IPS-15b (cell line): ENCODE results near the gene GRM8.

Experiments used
- H3K27me3 ChIP-seq: one replicate; pipeline ENCODE4 v1.6.1; 2013; ENCODE audit warnings: low read length; ENCODE audit not compliant: control insufficient read depth, insufficient read depth
- H3K36me3 ChIP-seq: one replicate; pipeline ENCODE4 v1.6.1; 2013; ENCODE audit warnings: low read length; ENCODE audit not compliant: control insufficient read depth, insufficient read depth
- H3K4me1 ChIP-seq: one replicate; pipeline ENCODE4 v1.6.1; 2013; ENCODE audit warnings: mild to moderate bottlenecking, low read length; ENCODE audit not compliant: control insufficient read depth, insufficient read depth
- H3K4me3 ChIP-seq: one replicate; pipeline ENCODE4 v1.5.1; 2013; ENCODE audit warnings: low read depth, low read length
- H3K9ac ChIP-seq: one replicate; pipeline ENCODE4 v1.6.1; 2013; ENCODE audit warnings: low read depth, mild to moderate bottlenecking, low read length
- H3K9me3 ChIP-seq: one replicate; pipeline ENCODE4 v1.6.1; 2013; ENCODE audit warnings: mild to moderate bottlenecking, low read length; ENCODE audit not compliant: control insufficient read depth, insufficient read depth

The GRM8 gene

GRCh38 chr7:127018889-127019288 is 233.9 kb downstream of the GRM8 start:
- Histone ChIP-seq H3K36me3 (no peaks in the 10 kb centered on the region), H3K9me3 (no peaks in the 10 kb centered on the region), H3K9ac (no peak overlapping the region), H3K4me3 (no peak overlapping the region), H3K4me1 (no peaks in the 10 kb centered on the region), H3K27me3 (no peaks in the 10 kb centered on the region)

- no peak overlapping the region for H3K4me3 ChIP-seq
- H3K27me3 ChIP-seq: no peaks in the 10 kb centered on the region
- H3K4me1 ChIP-seq: no peaks in the 10 kb centered on the region
- H3K36me3 ChIP-seq: no peaks in the 10 kb centered on the region
- no peak overlapping the region for H3K9ac ChIP-seq
- no peaks in the 10 kb centered on the region for H3K9me3 ChIP-seq
These were observed 235.5 kb downstream of the GRM8 start for GRCh38 chr7:127017196-127017595.

- Histone ChIP-seq H3K4me1 (no peaks in the 10 kb centered on the region), H3K36me3 (no peaks in the 10 kb centered on the region), H3K4me3 (no peak overlapping the region)
These were observed 252.0 kb downstream of the GRM8 start for GRCh38 chr7:127000725-127001124.

GRCh38 chr7:126996659-126997058 is 256.1 kb downstream of the GRM8 start:
- Histone ChIP-seq H3K4me1 (no peaks in the 10 kb centered on the region), H3K9ac (no peak overlapping the region), H3K4me3 (no peak overlapping the region), H3K9me3 (no peaks in the 10 kb centered on the region), H3K27me3 (no peaks in the 10 kb centered on the region), H3K36me3 (no peaks in the 10 kb centered on the region)

More at GRCh38 chr7:127000725-127001124, 252.0 kb downstream of the GRM8 start:
- Histone ChIP-seq H3K9ac (no peak overlapping the region), H3K27me3 (no peaks in the 10 kb centered on the region), H3K9me3 (no peaks in the 10 kb centered on the region)

- Histone ChIP-seq H3K4me1 (no peaks in the 10 kb centered on the region), H3K36me3 (no peaks in the 10 kb centered on the region), H3K4me3 (no peak overlapping the region), H3K9me3 (no peaks in the 10 kb centered on the region), H3K9ac (no peak overlapping the region), H3K27me3 (no peaks in the 10 kb centered on the region)
These were observed 259.0 kb downstream of the GRM8 start for GRCh38 chr7:126993626-126994213.

- no peaks in the 10 kb centered on the region for H3K4me1 ChIP-seq
- no peak overlapping the region for H3K4me3 ChIP-seq
- H3K36me3 ChIP-seq: no peaks in the 10 kb centered on the region
- no peaks in the 10 kb centered on the region for H3K9me3 ChIP-seq
- no peaks in the 10 kb centered on the region for H3K27me3 ChIP-seq
- no peak overlapping the region for H3K9ac ChIP-seq
These were observed 264.7 kb downstream of the GRM8 start for GRCh38 chr7:126988022-126988421.

GRCh38 chr7:126979722-126980121 is 273.0 kb downstream of the GRM8 start:
- Histone ChIP-seq H3K4me3 (no peak overlapping the region), H3K27me3 (no peaks in the 10 kb centered on the region), H3K9me3 (no peaks in the 10 kb centered on the region), H3K9ac (no peak overlapping the region), H3K4me1 (no peaks in the 10 kb centered on the region), H3K36me3 (no peaks in the 10 kb centered on the region)

- Histone ChIP-seq H3K9ac (no peak overlapping the region), H3K4me1 (no peaks in the 10 kb centered on the region), H3K27me3 (no peaks in the 10 kb centered on the region), H3K36me3 (no peaks in the 10 kb centered on the region), H3K9me3 (no peaks in the 10 kb centered on the region), H3K4me3 (no peak overlapping the region)
These were observed 273.9 kb downstream of the GRM8 start for GRCh38 chr7:126978865-126979264.

- H3K27me3 ChIP-seq: no peaks in the 10 kb centered on the region
- no peaks in the 10 kb centered on the region for H3K4me1 ChIP-seq
- H3K36me3 ChIP-seq: no peaks in the 10 kb centered on the region
- no peaks in the 10 kb centered on the region for H3K9me3 ChIP-seq
- H3K4me3 ChIP-seq: no peak overlapping the region
- H3K9ac ChIP-seq: no peak overlapping the region
These were observed 279.7 kb downstream of the GRM8 start for GRCh38 chr7:126973066-126973465.

GRCh38 chr7:126972571-126972970 is 280.2 kb downstream of the GRM8 start:
- no peak overlapping the region for H3K4me3 ChIP-seq
- H3K9ac ChIP-seq: no peak overlapping the region
- no peaks in the 10 kb centered on the region for H3K27me3 ChIP-seq
- no peaks in the 10 kb centered on the region for H3K36me3 ChIP-seq
- no peaks in the 10 kb centered on the region for H3K9me3 ChIP-seq
- H3K4me1 ChIP-seq: no peaks in the 10 kb centered on the region

- Histone ChIP-seq H3K9me3 (no peaks in the 10 kb centered on the region), H3K27me3 (no peaks in the 10 kb centered on the region), H3K36me3 (no peaks in the 10 kb centered on the region), H3K9ac (no peak overlapping the region), H3K4me3 (no peak overlapping the region), H3K4me1 (no peaks in the 10 kb centered on the region)
These were observed 293.1 kb downstream of the GRM8 start for GRCh38 chr7:126959649-126960048.

GRCh38 chr7:126958367-126958766 is 294.4 kb downstream of the GRM8 start:
- H3K9me3 ChIP-seq: no peaks in the 10 kb centered on the region
- no peak overlapping the region for H3K4me3 ChIP-seq
- no peak overlapping the region for H3K9ac ChIP-seq
- H3K36me3 ChIP-seq: no peaks in the 10 kb centered on the region
- no peaks in the 10 kb centered on the region for H3K27me3 ChIP-seq
- no peaks in the 10 kb centered on the region for H3K4me1 ChIP-seq
